Glomerular visceral epithelial cell (primary cell): ENCODE results near the gene FUOM.

ENCODE experiments used
- DNase-seq: peaks from one replicate; pipeline ENCODE4 v3.0.0-alpha.2; 2016; ENCODE audit errors: extremely low spot score

Gene FUOM

DNA sequence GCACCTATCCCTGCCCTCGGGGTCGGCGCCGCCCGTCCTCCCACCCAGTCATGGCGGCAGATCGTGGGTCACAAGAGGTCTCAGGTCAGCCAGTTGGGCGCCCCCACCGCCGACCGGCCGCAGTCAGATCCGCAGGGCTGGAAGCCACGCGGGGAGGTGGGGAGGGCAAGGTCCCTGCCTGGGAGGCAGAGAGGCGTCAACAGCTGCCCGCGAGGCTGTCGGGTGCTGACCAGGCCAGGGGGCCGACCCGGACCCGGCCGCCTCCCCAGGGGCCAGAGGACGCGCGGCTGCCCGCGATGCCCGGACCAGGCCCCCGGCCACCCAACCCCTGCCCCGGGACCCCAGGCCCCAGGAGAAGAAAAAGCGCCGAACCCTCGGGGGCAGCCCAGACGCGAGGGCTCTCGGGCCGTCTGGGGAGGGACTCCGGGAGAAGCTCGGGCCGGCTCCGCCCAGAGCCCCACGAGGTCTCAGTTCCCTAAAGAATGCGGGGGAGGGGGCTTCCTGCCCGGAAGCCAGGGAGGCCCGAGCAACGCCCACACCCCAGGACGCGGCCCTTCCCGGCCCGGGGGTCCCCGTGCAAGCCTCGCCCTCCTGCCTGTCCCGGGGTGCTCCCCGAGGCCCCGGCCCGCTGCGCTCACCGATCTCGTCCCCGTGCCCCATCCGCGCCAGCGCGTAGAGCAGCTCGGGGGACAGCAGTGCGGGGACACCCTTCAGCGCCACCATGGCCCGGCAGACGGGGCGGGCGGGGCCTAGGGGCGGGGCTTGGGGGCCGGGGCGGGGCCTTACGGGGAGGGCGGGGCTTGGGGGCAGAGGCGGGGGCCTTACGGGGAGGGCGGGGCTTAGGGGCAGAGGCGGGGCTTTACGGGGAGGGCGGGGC lies at the start of gene FUOM:
Gene FUOM (minus strand): TSS at position 735 of the 877 bp plus-strand sequence. CDS start 12 bp downstream, at position 723.
- peak; percentile 66 for DNase-seq

- no peak for DNase-seq
Observed at GRCh38 chr10:133405844-133406527, 48.2 kb upstream of the FUOM start.

GRCh38 chr10:133405272-133405671 lies 47.5 kb upstream of the FUOM start:
- DNase-seq, result no peak

- DNase-seq, result no peak
Observed at GRCh38 chr10:133403784-133404183, 46.0 kb upstream of the FUOM start.

- no peak for DNase-seq
Observed at GRCh38 chr10:133403359-133403758, 45.5 kb upstream of the FUOM start.

DNA sequence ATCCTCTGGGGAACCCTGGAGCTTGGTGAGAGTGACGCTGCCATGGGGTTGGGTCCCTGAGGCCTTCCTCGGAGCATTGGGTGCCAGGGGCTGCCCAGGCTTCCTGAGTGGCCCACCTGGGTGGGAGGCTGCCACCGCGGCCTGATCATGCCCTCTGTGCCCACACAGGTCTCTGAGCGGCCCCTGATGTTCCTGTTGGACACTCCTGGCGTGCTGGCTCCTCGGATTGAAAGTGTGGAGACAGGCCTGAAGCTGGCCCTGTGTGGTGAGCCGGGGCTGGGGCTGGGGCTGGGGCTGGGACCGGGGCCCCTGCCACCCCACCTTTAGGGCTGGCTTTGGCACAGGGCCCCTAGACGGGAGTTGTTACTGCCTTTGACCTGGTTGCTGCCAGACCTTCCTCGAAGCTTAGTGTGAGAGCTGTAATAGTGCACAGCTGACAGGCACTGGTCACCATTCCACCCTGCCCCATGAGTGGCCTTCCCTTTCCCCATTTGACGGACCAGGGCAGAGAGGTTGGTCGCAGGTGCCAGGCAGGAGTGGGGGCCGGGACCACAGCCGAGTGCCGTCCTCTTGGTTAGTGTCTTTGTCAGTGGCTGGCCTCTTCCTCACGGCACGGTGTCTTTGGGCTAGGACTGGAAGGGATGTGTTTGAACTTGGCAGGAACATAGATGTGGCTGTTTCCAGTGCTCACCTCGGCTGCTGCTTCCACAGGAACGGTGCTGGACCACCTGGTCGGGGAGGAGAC lies 44.3 kb upstream of the FUOM start:
- DNase-seq, result no peak

GRCh38 chr10:133401500-133401899 lies 43.7 kb upstream of the FUOM start:
- no peak for DNase-seq

- no peak for DNase-seq
Observed at GRCh38 chr10:133400624-133401424, 43.0 kb upstream of the FUOM start.

GRCh38 chr10:133399123-133399601 lies 41.3 kb upstream of the FUOM start:
- DNase-seq, result no peak

- DNase-seq, result no peak
Observed at GRCh38 chr10:133397938-133398337, 40.1 kb upstream of the FUOM start.

DNA sequence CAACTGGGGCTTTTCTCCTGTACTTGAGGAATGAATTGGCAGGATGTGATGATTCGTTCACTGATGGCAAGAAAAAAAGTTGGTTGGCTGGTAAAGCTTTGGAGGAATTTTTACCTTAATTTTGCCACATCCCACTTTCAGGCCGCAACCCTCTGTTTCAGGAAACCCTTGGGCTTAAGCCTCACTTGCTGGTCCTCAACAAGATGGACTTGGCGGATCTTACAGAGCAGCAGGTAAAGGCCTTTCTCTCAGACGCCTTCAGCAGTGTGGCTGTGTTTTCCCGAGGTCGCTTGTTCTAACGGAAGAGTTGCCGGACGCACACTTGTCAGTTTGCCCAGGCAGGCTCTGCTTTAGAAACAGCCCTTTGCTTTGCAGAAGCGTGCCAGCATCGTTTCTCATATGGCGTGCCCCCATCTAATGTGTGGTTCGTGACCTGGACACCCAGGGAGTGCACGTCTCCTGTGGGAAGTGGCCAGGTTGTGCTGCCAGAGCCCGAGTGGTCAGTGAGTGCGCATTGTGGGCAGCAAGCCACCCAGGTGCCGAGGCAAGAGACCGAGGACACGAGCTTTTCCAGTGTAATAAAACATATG lies 38.3 kb upstream of the FUOM start:
- DNase-seq, result no peak

DNA sequence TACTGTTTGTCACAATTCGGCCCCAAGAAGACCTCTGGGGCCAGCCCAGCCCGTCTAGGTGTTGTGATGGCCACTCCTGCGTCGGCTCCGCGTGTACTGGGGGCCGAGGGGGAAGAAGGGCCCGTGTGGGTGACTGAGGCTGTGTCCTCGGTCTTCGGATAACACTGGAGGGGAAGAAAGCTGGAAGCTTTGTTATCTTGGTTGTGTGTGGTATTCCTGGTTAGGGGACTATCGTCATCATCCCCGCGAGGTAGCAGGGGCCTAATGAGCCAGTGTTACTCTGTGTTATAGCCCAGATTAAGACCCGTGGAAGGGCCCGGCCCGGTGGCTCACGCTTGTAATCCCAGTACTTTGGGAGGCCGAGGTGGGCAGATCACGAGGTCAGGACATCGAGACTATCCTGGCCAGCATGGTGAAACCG lies 37.0 kb upstream of the FUOM start:
- DNase-seq, result no peak

GRCh38 chr10:133394064-133394663 lies 36.3 kb upstream of the FUOM start, which contains the start of gene MTG1:
Gene MTG1 (plus strand): TSS chr10:133394157. CDS start chr10:133394221, 64 bp downstream.
- DNase-seq, result peak; percentile 94

GRCh38 chr10:133393401-133394063 lies 35.7 kb upstream of the FUOM start:
- DNase-seq, result no peak

DNA sequence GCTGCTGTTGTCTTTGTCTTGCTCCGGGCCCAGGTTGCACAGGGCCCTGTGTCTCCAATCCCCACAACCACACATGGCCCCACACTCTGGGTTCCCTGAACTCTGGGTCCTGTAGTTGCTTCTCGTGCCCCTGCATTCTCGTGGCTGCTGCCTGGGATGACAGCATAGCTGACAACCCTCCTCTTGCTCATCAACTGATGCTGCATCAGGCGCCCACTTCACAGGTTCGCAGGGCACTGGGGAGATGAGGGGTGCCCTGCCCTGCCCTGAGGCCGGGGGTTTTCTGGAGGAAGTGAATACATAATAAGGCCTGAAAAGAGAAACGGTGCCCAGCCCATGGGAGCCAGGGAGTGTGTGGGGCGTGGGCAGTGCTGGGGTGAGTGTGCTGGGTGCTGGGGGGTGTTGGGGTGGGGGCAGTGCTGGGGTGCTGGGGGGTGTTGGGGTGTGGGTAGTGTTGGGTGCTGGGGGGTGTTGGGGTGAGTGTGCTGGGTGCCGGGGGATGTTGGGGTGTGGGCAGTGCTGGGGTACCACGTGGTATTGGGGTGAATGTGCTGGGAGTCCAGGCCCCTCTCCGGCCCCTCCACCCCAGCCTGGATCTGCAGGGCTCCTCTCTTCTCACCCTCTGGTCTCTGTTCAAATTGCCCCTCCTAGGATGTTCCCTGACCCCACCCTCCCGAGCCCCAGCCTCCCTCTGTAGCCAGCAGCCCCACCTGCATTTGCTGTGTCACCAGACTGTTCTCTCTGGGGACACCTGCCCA lies 34.1 kb upstream of the FUOM start:
- DNase-seq, result no peak

GRCh38 chr10:133391249-133391635 lies 33.4 kb upstream of the FUOM start:
- no peak for DNase-seq

DNA sequence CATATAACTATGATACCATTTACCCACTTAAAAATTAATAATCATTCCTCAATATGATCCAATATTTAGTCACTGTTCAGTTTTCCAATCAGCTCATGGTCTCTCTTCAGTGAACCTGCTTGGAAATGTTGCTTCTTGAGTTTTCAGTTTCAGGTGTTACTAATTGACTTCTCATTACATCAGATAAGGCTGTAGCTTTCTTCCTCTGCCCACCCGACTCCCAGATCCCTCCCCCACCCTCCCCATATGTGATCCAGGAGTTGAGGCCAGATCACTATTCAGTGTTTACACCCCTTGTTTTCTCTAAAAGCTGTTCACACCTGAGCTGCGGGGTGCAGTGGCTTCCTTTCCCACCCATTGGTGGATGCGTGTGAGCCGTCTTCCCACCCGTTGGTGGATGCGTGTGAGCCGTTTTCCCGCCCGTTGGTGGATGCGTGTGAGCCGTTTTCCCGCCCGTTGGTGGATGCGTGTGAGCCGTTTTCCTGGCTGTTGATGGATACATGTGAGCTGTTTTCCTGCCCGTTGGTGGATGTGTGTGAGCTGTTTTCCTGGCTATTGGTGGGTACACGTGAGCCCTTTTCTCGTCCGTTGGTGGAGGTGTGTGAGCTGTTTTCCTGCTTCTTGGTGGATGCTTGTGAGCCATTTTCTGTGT lies 32.9 kb upstream of the FUOM start:
- DNase-seq, result no peak

GRCh38 chr10:133388973-133389818 lies 31.4 kb upstream of the FUOM start:
- no peak for DNase-seq
